Right cardiac atrium (tissue), 5 donors: ENCODE data around the gene AFDN. TPM values are rescaled to one million over a fixed set of nuclear protein-coding genes. Genes with fewer than 3 reads are reported as not detected.

Experiments used
- ATAC-seq, 2 donors: fragments of 200-7000 bp; cut with Tn5 transposase; one replicate each; pipeline versions ENCODE4 v1.8.0 to v1.9.1; 2020; ENCODE audit warnings: moderate library complexity in 2 of 2, mild to moderate bottlenecking in 1 of 2
- DNase-seq, 3 donors: peaks; one replicate each; pipeline ENCODE4 v3.0.0-alpha.2; 2020
- H3K27ac ChIP-seq: one replicate; pipeline ENCODE4 v1.5.1; 2013; ENCODE audit warnings: mild to moderate bottlenecking, low read length, control low read depth, moderate library complexity
- H3K27me3 ChIP-seq: one replicate; pipeline ENCODE4 v1.6.1; 2013; ENCODE audit not compliant: control insufficient read depth, insufficient read depth
- H3K4me1 ChIP-seq: one replicate; pipeline ENCODE4 v1.6.1; 2013; ENCODE audit warnings: low read length; ENCODE audit not compliant: control insufficient read depth, insufficient read depth
- H3K4me3 ChIP-seq: one replicate; pipeline ENCODE4 v1.5.1; 2013; ENCODE audit warnings: low read length, control low read depth
- H3K9me3 ChIP-seq: one replicate; pipeline ENCODE4 v1.6.1; 2013; ENCODE audit warnings: low read length; ENCODE audit not compliant: control insufficient read depth
- WGBS: extraction: QIAGEN DNeasy Blood & Tissue Kit; methylation state at CpG from one replicate; pipeline ENCODE4 v1.1.7; 2013; 5-methylcytosine and 5-hydroxymethylcytosine counted together
- intact Hi-C, 4 donors: fragments of 100-400 bp; cut with DNase I; formaldehyde crosslinking; loops; one replicate each; pipeline versions ENCODE4 v1.11.0 to v1.14.0; 2022 to 2023
- polyA plus RNA-seq: library from polyadenylated mRNA; stranded (reverse); fragments of 200-250 nt; gene quantifications from one replicate; pipeline ENCODE4 v1.2.3, GENCODE V29; 2013
- total RNA-seq, 4 donors: library from RNA; stranded (reverse); fragmentation: NEBNext Ultra II Directional; extraction: Animal tissue kit (Norgen Biotek cat#: 25700); gene quantifications; one replicate each; pipeline ENCODE4 v1.2.1, GENCODE V29; 2021
- donor health status: healthy with polysubstance abuse.
- donor health status: DM: no; HTN: yes; CAD: no.
- donor health status: DM: no; HTN: no; CAD: no.
- donor health status: DM: no; HTN: yes; CAD: no; lungs with severe emphysema.
- donor health status: DM: yes; HTN: yes; CAD: no.

Gene AFDN
- total and polyA plus RNA-seq, 5 donors, result 23.0 to 58.0 (median 48.6) TPM

DNA sequence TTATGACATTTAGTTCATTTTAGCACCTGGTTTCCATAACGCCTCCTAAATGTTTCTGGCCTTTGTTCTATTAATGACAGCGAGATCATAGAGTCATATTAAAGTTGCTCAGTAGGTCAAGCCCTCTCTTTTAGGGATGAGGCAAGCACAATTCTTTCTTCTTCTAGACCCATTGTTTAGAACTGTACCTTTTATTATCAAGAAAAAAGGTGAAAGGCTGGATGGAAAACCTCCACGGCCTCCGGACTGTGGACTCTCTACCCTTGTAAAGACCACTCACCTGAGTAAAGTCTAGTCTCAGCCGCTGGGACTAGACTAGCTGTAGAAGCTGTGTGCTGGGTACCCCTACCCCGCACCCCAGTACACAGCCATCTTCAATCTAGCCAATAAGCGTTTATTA is 6.0 kb upstream of the AFDN start:
- no peak for DNase-seq
- H3K27me3 ChIP-seq, result no peaks in the 10 kb centered on the region
- peaks cover 3% of the 10 kb centered on the region for H3K4me1 ChIP-seq
- WGBS, result 93% methylated on average over 7 of the region's 7 CpGs
- H3K9me3 ChIP-seq, result no peaks in the 10 kb centered on the region
- no peak for ATAC-seq
- no peak overlapping the region for H3K4me3 ChIP-seq
- intact Hi-C loops, result no loop called here
- H3K27ac ChIP-seq, result no peak overlapping the region

DNA sequence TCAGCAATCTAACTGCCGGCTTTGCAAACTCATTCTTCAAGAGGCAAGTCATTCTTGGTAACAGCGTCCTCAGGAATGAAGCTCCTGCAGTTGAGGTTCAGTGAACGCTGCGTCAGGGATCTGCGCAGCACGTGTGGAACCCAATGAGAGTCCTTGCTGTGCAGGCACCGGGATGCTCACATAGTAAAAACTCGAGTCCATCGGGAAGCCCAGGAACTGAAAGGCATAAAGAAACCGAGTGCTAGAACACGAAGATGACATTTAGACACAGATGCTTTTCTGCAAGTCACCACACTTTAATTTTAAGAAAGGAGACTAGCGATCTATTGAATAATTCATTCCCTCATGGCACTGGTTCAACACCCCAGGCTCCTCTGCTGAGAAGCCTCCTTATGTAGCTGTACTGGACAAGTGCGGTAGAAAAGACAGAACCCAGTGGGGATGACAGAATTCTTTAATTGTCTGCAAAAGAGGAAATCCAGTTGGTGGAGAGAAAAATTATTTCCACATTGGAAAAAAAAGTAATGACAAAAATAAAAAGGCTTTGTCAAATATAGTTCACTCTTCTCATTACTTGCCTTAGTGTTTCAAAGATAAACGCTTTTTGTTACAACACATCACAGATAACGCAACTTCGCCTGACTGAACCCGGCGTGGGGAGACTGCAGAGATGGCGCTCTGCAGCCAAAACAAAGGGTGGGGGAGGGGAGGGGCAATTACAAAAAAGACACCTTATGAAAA is 1.9 kb upstream of the AFDN start:
- WGBS, result 49% methylated on average over 19 of the region's 19 CpGs
- no peaks in the 10 kb centered on the region for H3K27me3 ChIP-seq
- peak in 1 of 3 donors; percentile 58 for DNase-seq
- H3K27ac ChIP-seq, result no peak overlapping the region
- intact Hi-C loops, result no loop called here
- no peaks in the 10 kb centered on the region for H3K9me3 ChIP-seq
- peaks cover 3% of the 10 kb centered on the region for H3K4me1 ChIP-seq
- H3K4me3 ChIP-seq, result no peak overlapping the region
- no peak for ATAC-seq

DNA sequence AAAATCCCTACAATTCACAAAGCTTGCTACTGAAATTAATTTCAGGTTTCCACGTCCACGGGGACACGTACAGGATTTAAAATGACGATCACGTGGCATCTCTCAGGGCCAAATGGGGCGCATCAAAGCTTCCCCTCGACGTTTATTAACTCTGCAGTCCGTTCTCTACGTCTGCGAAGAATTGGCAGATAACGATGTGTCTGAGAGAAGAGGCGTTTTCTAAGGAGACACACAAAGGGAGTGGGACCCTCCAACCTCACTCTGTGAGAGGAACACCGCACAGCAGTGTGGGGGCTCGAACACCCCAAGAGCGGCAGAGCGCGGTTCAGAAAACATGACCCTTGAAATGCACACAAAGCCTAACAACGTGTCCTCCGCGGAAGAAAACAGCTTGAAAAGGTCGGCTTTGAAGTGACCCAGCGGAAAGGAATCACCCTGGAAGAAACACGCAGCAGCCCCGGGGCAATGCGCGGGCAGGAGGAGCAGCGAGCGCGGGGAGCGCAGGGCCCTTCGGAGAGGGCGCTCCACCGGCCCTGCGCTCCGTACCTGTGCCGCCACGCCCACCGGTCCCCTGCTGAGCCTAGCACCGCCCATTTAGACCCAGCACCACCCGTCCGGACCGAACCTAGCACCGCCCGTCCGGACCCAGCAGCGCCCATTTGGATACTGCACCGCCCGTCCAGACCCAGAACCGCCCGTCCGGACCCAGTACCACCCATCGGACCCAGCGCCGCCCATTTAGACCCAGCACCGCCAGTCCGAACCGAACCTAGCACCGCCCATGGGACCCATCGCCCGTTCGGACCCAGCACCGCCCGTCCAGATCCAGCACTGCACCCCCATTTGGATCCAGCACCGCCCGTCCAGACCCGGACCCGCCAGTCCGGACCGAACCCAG is 1.1 kb upstream of the AFDN start:
- peak in 2 of 3 donors; percentile 47 to 74 for DNase-seq
- 5% methylated on average over 70 of the region's 70 CpGs for WGBS

DNA sequence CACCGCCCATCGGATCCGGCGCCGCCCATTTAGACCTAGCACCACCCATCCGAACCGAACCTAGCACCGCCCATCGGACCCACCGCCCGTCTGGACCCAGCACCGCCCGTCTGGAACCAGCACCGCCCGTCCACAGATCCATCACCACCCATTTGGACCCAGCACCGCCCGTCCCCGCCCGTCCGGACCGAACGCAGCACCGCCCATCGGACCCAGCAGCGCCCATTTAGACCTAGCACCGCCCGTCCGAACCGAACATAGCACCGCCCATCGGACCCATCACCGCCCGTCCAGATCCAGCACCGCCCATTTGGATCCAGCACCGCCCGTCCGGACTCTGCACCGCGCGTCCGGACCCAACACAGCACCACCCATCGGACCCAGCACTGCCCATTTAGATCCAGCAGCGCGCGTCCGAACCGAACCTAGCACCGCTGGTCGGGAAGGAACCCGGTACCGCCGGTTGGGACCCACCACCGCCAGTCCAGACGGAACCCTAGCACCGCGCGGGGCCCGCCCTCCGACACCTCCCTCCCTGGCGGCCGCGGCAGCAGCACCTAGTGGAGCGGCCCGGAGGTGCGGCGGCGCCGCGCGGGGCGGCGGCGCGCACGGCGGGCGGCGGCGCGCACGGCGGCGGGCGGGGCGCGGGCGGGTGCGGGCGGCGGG is 348 bp upstream of the AFDN start:
- Histone ChIP-seq H3K27ac (no peak overlapping the region), H3K4me3 (peak overlapping the region; percentile 99), H3K27me3 (no peaks in the 10 kb centered on the region), H3K9me3 (no peaks in the 10 kb centered on the region), H3K4me1 (peaks cover 3% of the 10 kb centered on the region)
- DNase-seq (peak; percentile 84 to 93 (median 92)), ATAC-seq (peak; percentile 92)
- WGBS, result under 1% methylated on average over 90 of the region's 90 CpGs
- intact Hi-C loops, result no loop called here

More for the DNA sequence above, 1.1 kb upstream of the AFDN start:
- no peak overlapping the region for H3K27ac ChIP-seq
- peak; percentile 59 to 71 for ATAC-seq
- H3K4me1 ChIP-seq, result peaks cover 3% of the 10 kb centered on the region
- no peaks in the 10 kb centered on the region for H3K9me3 ChIP-seq
- intact Hi-C loops, result no loop called here
- H3K27me3 ChIP-seq, result no peaks in the 10 kb centered on the region
- H3K4me3 ChIP-seq, result peak overlapping the region; percentile 99

DNA sequence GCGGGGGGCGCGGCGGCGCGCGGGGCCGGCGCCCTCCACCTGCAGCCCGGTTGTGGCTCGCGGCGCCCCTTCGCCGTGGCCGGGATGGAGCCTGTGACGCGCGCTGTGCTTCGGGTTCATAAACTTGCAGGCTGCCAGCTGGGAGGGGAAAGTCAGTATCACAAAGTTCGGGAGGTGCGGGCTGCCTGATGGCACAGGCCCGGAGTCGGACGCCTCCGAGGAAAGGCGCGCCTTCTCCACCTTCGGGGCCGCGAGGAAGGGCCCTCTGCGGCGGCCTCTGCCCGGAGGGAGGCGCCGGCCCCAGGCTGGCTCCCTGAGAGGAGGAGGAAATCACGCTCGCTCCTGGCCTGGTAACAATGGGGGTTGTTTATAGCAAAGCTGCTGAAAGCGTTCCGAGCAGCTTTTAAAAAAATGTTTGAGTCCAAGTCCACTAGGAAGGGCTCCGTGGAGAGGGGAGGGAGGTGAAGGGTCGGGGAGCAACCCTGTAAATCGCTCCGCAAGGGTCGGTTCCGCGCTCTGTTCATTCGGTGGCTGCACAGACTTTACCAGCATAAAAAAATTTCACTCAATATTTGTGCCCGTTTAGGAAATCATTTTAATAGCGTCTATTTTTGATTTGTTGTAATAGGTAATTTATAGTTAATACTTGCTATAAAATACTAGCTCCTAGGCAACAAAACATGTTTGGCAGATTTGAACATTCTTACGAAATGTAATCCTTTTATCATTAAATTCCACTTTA is 1.0 kb downstream of the AFDN start:
- H3K27ac ChIP-seq, result peak overlapping the region; percentile 85
- peaks cover 6% of the 10 kb centered on the region for H3K4me1 ChIP-seq
- DNase-seq (peak; percentile 50 to 81 (median 77)), ATAC-seq (peak; percentile 46 to 60)
- 2% methylated on average over 51 of the region's 51 CpGs for WGBS
- no peaks in the 10 kb centered on the region for H3K27me3 ChIP-seq
- intact Hi-C loops, result no loop called here
- no peaks in the 10 kb centered on the region for H3K9me3 ChIP-seq
- peak overlapping the region; percentile 99 for H3K4me3 ChIP-seq

DNA sequence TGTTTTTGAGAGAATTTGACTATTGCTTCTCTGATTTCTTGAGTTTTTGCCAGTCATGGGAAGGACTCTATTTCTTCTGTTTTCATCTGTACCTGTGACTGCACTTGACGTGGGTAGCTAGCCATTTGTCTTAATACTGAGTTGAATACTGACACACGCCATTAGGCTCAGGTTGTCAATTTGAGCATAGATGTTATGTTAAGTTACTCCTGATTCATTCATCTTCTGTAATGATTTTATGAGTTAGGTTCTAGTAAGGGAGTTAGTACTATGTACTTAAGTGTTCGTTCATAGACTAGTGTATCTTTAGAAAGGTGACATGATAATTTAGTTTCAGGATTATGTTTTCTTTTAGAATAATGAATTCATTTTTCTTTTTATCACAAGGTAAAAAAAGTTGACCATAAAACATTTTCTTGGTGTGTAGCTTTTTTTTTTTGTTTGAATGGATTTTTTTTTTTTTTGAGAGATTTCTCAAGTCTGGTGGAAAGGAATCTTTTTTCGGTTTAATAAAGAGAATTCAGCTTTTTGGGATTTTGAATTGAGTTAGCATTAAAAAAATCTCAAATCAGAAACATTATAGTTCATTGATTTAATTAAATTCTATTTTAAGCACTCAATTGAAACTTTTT is 1.7 kb downstream of the AFDN start:
- Histone ChIP-seq H3K9me3 (no peaks in the 10 kb centered on the region), H3K4me1 (peaks cover 9% of the 10 kb centered on the region), H3K27me3 (no peaks in the 10 kb centered on the region), H3K4me3 (peak overlapping the region; percentile 99), H3K27ac (no peak overlapping the region)
- 49% methylated on average over 4 of the region's 4 CpGs for WGBS
- intact Hi-C loops, result no loop called here
- DNase-seq (no peak), ATAC-seq (no peak)

DNA sequence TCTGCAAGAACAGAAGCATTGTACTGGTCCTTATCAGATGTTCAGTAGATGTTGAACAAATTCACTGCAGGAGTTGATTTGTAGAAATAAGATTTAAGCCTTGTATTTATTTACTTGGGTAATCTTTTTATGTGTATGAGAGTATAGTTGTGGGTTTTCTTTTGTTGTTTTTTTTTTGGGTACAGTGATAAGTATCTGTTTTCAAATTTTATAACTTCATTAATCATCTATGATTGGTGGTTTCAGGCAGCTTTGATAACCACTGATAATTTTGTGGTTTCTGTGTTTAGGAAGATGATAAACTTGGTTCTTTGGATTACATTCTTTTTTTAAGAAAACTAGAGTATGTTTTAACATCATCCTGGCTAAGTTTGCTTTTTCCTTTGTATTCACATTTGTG is 2.8 kb downstream of the AFDN start:
- no peak overlapping the region for H3K4me3 ChIP-seq
- H3K9me3 ChIP-seq, result no peaks in the 10 kb centered on the region
- intact Hi-C loops, result no loop called here
- ATAC-seq (no peak), DNase-seq (no peak)
- H3K4me1 ChIP-seq, result peaks cover 9% of the 10 kb centered on the region
- H3K27me3 ChIP-seq, result no peaks in the 10 kb centered on the region
- no peak overlapping the region for H3K27ac ChIP-seq

DNA sequence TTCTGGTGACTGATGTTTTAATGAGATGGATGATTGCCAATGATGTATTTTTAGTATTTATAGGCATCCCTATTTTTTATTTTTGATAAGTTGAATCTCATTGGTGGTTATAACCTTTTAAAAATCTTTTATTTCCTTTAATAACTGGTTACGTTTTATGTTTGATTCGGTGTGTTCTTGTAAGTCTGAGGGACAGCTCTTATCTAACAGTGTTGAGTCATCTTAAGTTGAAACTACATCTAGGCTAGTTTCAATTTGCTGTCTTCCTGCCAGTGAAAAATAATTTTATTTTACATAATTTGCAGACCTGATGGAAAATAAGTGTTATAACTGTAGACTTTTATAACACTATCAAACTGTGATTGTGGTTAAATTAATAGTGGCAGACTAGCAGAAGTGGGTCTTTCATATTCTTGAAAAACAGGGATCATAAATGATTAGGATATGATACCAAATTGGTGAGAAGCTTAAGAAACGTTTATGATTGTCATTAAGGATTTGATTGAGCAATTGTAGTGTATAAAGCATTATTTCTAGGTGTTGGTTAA is 4.6 kb downstream of the AFDN start:
- Histone ChIP-seq H3K27ac (no peak overlapping the region), H3K27me3 (no peaks in the 10 kb centered on the region), H3K4me1 (peaks cover 8% of the 10 kb centered on the region), H3K9me3 (no peaks in the 10 kb centered on the region), H3K4me3 (no peak overlapping the region)
- intact Hi-C loops, result no loop called here
- ATAC-seq (no peak), DNase-seq (no peak)
- WGBS, result 41% methylated on average over 3 of the region's 3 CpGs

DNA sequence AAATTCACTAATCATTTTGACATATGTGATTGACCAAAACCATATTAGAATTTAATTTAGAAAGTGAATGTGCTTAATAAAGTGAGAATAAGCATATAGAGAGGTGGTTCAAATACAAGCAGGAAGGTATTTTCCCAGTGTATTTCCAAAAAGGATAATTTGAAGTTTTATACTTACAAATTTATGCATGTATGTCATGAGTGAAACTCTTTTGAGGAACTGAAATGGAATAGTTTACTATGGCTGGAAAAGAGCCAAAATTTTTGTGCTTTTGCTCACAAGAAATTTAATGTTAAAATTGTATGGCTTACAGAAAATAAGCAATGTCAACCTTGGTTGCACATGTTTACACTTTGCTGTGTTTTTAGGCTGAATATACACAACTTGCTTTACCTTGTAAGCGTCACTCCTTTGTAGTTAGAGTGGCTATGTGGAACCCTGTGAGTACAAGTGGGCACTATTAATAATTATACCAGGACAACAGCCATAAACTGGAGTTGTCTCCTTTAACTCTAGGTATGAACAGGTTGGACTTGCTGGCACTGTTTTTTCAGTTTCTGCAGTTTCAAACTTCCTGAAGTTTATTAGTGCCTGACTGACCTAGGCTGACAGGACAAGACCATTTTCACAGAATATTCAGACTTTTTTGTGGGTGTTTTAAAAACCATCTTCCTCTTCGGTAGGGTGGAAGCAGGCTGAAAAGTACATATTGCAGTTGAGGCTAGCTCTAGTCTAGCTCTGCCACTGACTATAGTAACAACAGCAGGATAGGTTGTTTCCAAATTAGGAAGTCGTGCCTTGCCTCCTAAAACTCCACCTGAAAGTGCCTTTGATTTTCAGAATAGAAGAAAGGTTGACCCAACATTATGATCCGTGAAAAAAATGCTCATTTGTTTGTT is 6.0 kb downstream of the AFDN start:
- Histone ChIP-seq H3K27ac (no peak overlapping the region), H3K27me3 (no peaks in the 10 kb centered on the region), H3K4me3 (no peak overlapping the region), H3K4me1 (peaks cover 8% of the 10 kb centered on the region), H3K9me3 (no peaks in the 10 kb centered on the region)
- intact Hi-C loops, result no loop called here
- DNase-seq, result no peak
- no peak for ATAC-seq
- 47% methylated on average over 4 of the region's 4 CpGs for WGBS
